Measurements from ENCODE around the gene C10orf90.

GRCh38 chr10:126663328-126663727 lies 7.2 kb downstream of the C10orf90 start:
- TF ChIP-seq EZH2 (IDR thresholded peaks at IDR 0.05; ENCODE audit: borderline replicate concordance, low read length): no peak
- TF ChIP-seq CTCF (IDR thresholded peaks at IDR 0.05; ENCODE audit: low read length): no peak
